Cardiac fibroblast (primary cell): Measurements from ENCODE around the gene BCL2L13.

Experiments
- DNase-seq, 2 donors: peaks; one replicate each; pipeline versions ENCODE4 v3.0.0 to v3.0.0-alpha.2; 2010; ENCODE audit warnings: low read depth in 2 of 2
- H3K4me3 ChIP-seq, 2 donors: replicated peaks in 1 of 2; 1 replicate in 1 of 2; 2 replicates in 1 of 2; pipeline ENCODE4 v1.5.1; 2011; ENCODE audit warnings: low read depth in 2 of 2, low read length in 2 of 2, mild to moderate bottlenecking in 2 of 2, moderate library complexity in 1 of 2
- TF ChIP-seq, protein P1 (sequence below): IDR thresholded peaks from one replicate; pipeline ENCODE4 v1.5.1; 2011; ENCODE audit warnings: low read depth, mild to moderate bottlenecking, low read length, inconsistent platforms

The BCL2L13 gene

DNA sequence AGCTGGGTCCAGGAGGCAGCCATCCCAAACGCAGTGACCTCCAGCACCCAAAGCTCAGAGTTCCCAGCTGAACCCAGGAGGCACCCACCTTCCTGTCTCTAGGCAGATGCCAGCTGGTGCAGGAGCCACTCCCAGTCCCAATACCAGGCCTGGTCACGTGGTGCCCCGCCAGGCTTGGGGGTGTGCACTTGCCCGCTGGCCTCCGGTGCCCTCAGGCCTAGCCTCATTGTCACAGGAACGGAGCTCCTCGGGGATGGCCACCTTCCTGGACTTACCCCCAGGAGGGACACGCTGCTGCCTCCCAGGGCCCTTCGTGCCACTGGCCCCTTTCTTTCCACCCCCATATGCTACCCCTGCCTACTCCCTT lies 131.1 kb downstream of the BCL2L13 start:
- TF ChIP-seq, protein P1, sequence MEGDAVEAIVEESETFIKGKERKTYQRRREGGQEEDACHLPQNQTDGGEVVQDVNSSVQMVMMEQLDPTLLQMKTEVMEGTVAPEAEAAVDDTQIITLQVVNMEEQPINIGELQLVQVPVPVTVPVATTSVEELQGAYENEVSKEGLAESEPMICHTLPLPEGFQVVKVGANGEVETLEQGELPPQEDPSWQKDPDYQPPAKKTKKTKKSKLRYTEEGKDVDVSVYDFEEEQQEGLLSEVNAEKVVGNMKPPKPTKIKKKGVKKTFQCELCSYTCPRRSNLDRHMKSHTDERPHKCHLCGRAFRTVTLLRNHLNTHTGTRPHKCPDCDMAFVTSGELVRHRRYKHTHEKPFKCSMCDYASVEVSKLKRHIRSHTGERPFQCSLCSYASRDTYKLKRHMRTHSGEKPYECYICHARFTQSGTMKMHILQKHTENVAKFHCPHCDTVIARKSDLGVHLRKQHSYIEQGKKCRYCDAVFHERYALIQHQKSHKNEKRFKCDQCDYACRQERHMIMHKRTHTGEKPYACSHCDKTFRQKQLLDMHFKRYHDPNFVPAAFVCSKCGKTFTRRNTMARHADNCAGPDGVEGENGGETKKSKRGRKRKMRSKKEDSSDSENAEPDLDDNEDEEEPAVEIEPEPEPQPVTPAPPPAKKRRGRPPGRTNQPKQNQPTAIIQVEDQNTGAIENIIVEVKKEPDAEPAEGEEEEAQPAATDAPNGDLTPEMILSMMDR = no peak
- DNase-seq = no peak
- H3K4me3 ChIP-seq = no peak overlapping the region

DNA sequence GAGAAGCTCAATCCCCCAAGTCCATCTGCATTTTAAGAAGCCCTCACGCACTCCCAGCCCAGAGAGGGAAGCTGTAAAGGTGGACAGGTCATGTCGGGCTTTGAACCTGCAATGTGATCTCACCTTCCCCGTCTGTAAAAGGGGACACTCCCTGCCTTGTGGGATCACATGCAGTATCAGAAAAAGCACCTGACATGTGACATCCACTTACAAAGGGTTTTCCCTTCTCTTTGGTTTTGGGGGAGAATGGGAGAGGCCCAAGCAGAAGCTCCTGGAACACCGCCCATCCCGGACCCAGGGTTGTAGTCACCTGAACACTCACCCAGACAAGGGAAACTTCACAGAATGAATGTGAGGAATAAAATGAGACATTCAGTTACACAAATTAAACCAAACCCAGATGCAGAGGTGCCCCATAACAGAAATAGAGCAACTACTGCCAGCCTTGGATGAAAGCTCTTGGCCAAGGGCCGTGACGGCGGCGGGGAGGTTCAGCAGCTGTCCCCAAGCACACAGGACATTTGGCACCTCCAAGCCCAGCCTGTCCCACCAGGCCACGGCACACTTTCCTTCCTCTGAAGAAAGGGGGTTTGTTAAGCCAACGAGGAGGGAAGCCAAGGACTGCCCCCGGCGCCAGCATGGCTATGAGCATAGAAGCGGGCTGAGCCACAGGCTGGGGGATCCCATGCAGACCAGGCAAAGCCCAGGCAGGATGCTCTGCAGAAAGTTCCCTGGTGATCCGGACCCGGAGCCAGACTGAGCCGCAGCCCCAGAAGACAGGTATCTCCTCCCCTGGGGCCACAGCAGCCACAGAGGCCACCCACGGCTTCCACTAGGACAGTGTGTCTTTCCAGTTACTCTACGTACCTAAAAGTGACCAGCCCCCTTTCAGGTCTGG lies 131.9 kb downstream of the BCL2L13 start:
- no peak for DNase-seq
- H3K4me3 ChIP-seq = no peak overlapping the region
- TF ChIP-seq, protein P1 = no peak

DNA sequence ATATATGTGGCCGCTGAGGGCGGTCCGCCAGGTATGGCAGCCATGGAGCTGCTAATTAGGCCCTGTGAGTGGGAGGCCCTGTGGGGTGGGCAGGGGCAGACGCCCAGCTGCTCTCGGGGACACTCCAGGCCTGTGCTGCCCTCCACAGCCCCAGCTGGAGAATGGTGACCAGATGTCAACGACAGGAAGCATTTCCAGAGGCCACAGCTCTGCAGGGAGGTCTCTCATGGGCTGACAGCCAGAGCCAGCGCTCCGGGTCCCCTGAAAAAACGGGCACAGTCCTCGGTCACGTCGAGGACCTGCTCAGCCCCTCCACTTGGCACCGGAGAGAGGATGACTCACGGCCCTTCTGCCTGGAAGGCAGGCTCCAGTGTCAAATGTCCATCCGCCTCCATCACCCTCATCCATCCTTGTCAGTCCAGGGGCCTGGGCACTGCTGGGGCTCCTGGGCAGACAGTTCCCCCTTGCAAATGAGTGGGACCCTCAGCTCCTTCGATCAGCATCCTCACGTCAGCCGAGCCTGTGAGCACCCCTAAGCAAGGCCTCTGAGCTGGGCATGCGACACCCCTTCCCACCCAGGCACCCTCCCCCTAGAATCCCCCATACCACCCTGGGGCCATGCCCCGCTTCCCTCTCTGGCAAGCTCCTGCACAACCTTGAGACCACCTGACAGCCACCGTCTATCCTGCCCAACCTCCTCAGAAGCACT lies 133.8 kb downstream of the BCL2L13 start:
- no peak overlapping the region for H3K4me3 ChIP-seq
- DNase-seq = no peak
- TF ChIP-seq, protein P1 = no peak

DNA sequence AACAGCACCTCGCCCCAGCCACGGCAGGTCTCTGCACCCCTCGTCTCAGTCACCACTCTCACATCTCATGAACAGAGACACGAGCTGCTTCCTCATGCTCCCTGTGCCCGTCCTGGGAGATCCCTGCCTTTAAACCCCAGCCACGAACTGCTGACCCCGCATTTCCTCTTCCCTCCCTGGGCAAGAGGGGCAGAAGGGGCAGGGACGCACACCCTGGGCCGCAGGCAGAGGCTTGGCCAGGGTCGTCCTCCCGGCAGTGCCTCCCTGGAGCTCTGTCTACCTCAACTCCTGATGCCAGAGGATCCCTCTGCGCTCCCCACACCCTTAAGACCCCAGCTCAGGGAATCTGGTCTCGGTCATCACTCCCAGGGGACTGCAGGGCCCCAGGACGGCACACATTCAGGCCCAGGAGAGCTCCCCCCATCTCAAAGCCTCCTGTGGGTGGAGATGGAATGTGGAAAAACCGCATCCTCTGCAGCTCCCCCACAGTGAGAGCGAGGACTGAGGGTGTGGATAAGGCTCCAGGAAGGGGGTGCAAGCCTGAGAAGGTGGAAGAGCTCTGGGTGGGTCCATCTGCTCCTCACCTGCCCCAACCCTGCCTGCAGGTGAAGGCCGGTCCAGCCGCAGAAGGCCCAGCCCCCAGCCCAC lies 134.5 kb downstream of the BCL2L13 start:
- TF ChIP-seq, protein P1 = no peak
- DNase-seq = peak; percentile 19 to 32
- H3K4me3 ChIP-seq = peak overlapping the region; percentile 55 to 63

DNA sequence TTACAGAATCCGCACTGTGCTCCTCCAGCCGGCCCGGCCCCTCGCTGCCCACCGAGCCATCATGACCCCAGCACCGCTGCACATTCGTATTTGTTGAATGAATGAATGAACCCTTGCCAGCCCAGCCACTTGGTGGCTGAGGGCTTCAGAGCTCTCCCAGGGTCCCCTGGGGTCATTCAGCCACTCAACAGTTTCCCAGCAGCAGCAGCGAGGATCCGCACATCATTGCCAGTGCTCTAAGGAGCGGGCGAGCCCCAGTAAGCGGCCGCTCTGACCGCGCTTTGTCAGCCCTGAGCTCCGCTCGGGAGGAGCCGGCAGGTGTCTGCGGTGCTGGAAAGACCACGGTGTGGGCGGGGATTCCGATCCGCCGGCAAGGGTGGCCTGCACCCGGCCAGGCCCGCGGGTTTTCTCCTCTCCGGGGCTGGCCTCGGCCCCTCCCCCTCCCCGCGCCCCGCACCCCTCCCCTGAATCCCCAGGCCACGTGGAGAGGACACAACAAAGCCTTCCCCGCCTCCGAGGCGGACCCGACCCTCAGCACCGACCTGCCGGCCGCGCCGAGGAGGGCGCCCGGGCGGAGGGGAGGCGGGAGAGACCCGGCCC lies 135.1 kb downstream of the BCL2L13 start:
- DNase-seq = peak in 1 of 2 donors; percentile 24
- peak overlapping the region; percentile 55 to 63 for H3K4me3 ChIP-seq
- TF ChIP-seq, protein P1 = no peak

DNA sequence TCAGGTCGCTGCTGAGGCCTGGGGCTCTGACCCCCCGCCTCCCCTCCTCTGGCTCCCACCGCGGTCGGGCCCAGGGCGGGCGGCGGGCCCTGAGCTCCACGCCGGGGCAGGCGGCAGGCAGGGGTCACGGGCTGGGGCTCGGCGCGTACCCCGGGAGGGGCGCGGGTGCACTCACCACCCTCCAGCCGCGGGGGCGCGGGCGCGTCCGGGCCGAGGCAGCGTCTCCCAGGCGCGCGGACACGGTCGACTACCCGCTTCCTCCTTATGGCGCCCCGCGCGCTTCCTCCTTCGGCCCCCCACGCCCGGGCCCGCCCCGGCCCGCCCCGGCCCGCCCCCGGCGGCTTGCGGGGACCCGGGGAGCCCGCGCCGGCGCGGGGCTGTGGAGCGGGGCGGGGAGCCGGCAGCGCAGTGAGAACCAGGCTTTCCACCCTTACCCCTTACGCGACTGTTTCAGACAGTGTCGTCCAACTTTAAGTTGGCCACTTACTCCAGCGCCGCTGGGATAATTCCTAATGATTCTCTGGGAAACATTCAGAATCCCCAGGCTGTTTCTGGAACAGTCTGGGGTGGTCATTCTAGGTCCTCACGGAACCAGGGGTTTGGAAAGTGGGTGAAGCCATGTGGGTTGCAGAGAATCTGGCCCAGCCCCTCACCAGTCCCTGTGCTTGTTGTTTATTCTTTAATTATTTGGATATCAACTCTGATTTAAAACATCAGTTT lies 135.8 kb downstream of the BCL2L13 start, which contains the start of gene BID:
TSS of gene BID (minus strand) at position 264 of the 720 bp plus-strand sequence. CDS start 24,353 bp downstream, outside the sequence.
- peak within 1 kb of the TSS; percentile 55 to 63 for H3K4me3 ChIP-seq
- TF ChIP-seq, protein P1 = no peak
- no peak for DNase-seq
